Brain microvascular endothelial cell (primary cell): Measurements from ENCODE around the gene MKRN2.

ENCODE experiments used
- DNase-seq: peaks from one replicate; pipeline ENCODE4 v3.0.0-alpha.2; 2020
- H3K27ac ChIP-seq: fragments of 250-450 bp; sonication (Bioruptor Pico); 2 replicates; pipeline ENCODE4 v1.5.1; 2020; ENCODE audit warnings: mild to moderate bottlenecking, moderate library complexity
- H3K27me3 ChIP-seq: fragments of 250-450 bp; sonication (Bioruptor Pico); replicated peaks from 2 replicates; pipeline ENCODE4 v1.5.1; 2020; ENCODE audit warnings: mild to moderate bottlenecking
- H3K36me3 ChIP-seq: fragments of 250-450 bp; sonication (Bioruptor Pico); replicated peaks from 2 replicates; pipeline ENCODE4 v1.5.1; 2020; ENCODE audit warnings: mild to moderate bottlenecking
- H3K4me3 ChIP-seq: 2 replicates; pipeline ENCODE4 v1.5.1; 2011; ENCODE audit warnings: low read depth, mild to moderate bottlenecking, control low read depth, low read length, moderate library complexity
- CTCF ChIP-seq: IDR thresholded peaks from 2 replicates; pipeline ENCODE4 v1.5.1; 2011; ENCODE audit warnings: low read depth, mild to moderate bottlenecking, moderate library complexity, low read length, control low read depth, inconsistent platforms; ENCODE audit errors: missing control alignments
- in situ Hi-C: cut with HindIII; loops from 2 replicates; pipeline ENCODE4 v1.10.0; 2017; ENCODE audit warnings: low sequenced_read_pairs, low pct_ligation_motif_present

The MKRN2 gene

GRCh38 chr3:12513694-12514446 lies 43.0 kb upstream of the MKRN2 start:
- no peak overlapping the region for H3K4me3 ChIP-seq
- no peak for TF ChIP-seq CTCF
- in situ Hi-C loops = no loop called here
- H3K27ac ChIP-seq = no peak overlapping the region
- no peak for DNase-seq
- H3K36me3 ChIP-seq = no peaks in the 10 kb centered on the region
- H3K27me3 ChIP-seq = no peaks in the 10 kb centered on the region

- in situ Hi-C loops = no loop called here
- H3K27me3 ChIP-seq = no peaks in the 10 kb centered on the region
- DNase-seq = no peak
- no peak overlapping the region for H3K27ac ChIP-seq
- H3K36me3 ChIP-seq = peaks cover 2% of the 10 kb centered on the region
- TF ChIP-seq CTCF = no peak
- no peak overlapping the region for H3K4me3 ChIP-seq
Observed at GRCh38 chr3:12515631-12516030, 41.3 kb upstream of the MKRN2 start.

GRCh38 chr3:12516873-12517272 lies 40.0 kb upstream of the MKRN2 start:
- no peak for DNase-seq
- Histone ChIP-seq H3K36me3 (peaks cover 9% of the 10 kb centered on the region), H3K27ac (no peak overlapping the region), H3K4me3 (no peak overlapping the region), H3K27me3 (no peaks in the 10 kb centered on the region)
- TF ChIP-seq CTCF = no peak
- in situ Hi-C loops = no loop called here

GRCh38 chr3:12518261-12519028 lies 38.4 kb upstream of the MKRN2 start:
- TF ChIP-seq CTCF = no peak
- Histone ChIP-seq H3K27me3 (no peaks in the 10 kb centered on the region), H3K27ac (no peak overlapping the region), H3K4me3 (no peak overlapping the region), H3K36me3 (peaks cover 16% of the 10 kb centered on the region)
- DNase-seq = no peak
- in situ Hi-C loops = no loop called here

GRCh38 chr3:12521010-12521409 lies 35.9 kb upstream of the MKRN2 start:
- in situ Hi-C loops = no loop called here
- Histone ChIP-seq H3K27ac (no peak overlapping the region), H3K4me3 (no peak overlapping the region), H3K36me3 (peaks cover 16% of the 10 kb centered on the region), H3K27me3 (no peaks in the 10 kb centered on the region)
- no peak for TF ChIP-seq CTCF
- DNase-seq = no peak
